Embryonic facial prominence (tissue), 1 donor: Measurements from ENCODE around the gene AKAP11.

ENCODE experiments used
- DNase-seq: peaks from one replicate; pipeline ENCODE4 v3.0.0-alpha.2; 2016; ENCODE audit errors: extremely low spot score

Gene AKAP11

GRCh38 chr13:42334329-42334706 is 62.4 kb downstream of the AKAP11 start:
- DNase-seq, result no peak

GRCh38 chr13:42337808-42338600 is 66.1 kb downstream of the AKAP11 start:
- no peak for DNase-seq

- DNase-seq, result no peak
Observed at GRCh38 chr13:42345367-42345766, 73.4 kb downstream of the AKAP11 start.

GRCh38 chr13:42348576-42348975 is 76.6 kb downstream of the AKAP11 start:
- no peak for DNase-seq

- DNase-seq, result no peak
Observed at GRCh38 chr13:42350141-42350540, 78.2 kb downstream of the AKAP11 start.

- DNase-seq, result no peak
Observed at GRCh38 chr13:42354241-42355091, 82.5 kb downstream of the AKAP11 start.

- DNase-seq, result no peak
Observed at GRCh38 chr13:42355092-42355485, 83.1 kb downstream of the AKAP11 start.

GRCh38 chr13:42355491-42356183 is 83.7 kb downstream of the AKAP11 start:
- DNase-seq, result no peak

- no peak for DNase-seq
Observed at GRCh38 chr13:42356184-42356575, 84.2 kb downstream of the AKAP11 start.

- no peak for DNase-seq
Observed at GRCh38 chr13:42360046-42360574, 88.2 kb downstream of the AKAP11 start.

GRCh38 chr13:42361701-42362100 is 89.7 kb downstream of the AKAP11 start:
- DNase-seq, result no peak

GRCh38 chr13:42363941-42364612 is 92.1 kb downstream of the AKAP11 start:
- DNase-seq, result no peak

GRCh38 chr13:42364613-42365000 is 92.7 kb downstream of the AKAP11 start:
- DNase-seq, result no peak

- no peak for DNase-seq
Observed at GRCh38 chr13:42367831-42368230, 95.9 kb downstream of the AKAP11 start.

- DNase-seq, result no peak
Observed at GRCh38 chr13:42369071-42369797, 97.3 kb downstream of the AKAP11 start.

- DNase-seq, result no peak
Observed at GRCh38 chr13:42370229-42370628, 98.3 kb downstream of the AKAP11 start.
